GM18861 (cell line): ENCODE data around the gene TTYH1.

Experiments used
- ATAC-seq: cut with Tn5 transposase; IDR thresholded peaks from one replicate; pipeline ENCODE4 v1.9.1; 2021; ENCODE audit not compliant: unreplicated experiment

The TTYH1 gene

DNA sequence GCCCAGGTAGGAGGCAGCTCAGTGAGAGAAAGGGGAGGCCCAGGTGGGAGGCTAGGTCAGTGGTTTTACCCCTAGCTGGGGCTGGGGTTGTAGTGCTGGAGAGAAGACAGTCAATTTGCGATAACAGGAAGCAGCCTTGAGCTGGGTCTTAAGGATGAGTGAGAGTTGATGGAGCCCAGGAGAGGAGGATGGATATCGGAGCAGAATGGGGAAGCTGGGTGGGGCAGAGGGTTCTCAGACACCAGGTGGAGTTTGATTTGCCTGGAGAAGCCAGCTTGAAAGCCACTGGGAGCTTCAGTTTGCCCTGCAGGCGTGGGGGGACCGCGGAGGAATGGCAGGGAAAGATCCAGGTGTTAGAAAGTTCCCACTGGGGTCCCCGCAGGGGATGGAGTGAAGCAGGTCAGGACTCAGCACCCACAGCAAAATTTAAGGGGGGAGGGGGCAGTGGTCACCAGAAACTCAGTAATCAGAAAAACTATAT, 58.7 kb downstream of the TTYH1 start:
- ATAC-seq, result no peak

DNA sequence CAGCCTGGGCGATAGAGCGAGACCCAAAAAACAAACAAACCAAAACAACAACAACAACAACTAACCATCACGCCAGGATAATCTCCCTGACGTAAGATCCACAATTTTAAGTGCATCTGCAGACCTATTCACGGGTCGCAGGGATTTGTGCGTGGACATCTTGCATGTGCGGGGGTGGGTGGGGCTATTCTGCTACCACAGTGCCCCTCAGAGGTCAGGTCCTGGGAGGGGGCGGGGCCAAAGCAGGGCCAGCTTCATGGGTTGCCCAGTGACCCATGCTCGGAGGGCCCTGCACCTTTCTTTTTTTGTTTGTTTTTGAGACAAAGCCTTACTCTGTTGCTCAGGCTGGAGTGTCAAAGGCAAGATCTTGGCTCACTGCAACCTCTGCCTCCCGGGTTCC, 60.4 kb downstream of the TTYH1 start:
- no peak for ATAC-seq

DNA sequence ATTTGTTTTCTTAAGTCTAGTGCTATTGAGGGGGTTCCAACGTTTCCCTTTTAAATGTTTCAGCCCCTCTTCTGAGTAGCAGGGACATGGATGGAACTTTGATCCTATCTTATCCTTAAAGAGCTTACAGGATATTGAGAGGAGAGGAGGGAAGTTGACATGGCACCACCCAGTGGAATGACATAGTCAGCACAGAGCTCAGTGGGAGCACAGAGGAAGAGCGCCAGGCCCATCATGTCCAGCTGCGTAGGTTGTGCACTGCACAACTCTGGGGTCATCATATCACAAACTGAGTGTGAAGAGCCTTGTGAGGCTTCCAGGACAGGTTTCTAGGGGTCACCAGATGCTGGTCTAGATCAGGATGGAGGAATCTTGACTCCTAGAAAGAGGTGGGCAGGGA, 62.4 kb downstream of the TTYH1 start:
- no peak for ATAC-seq

DNA sequence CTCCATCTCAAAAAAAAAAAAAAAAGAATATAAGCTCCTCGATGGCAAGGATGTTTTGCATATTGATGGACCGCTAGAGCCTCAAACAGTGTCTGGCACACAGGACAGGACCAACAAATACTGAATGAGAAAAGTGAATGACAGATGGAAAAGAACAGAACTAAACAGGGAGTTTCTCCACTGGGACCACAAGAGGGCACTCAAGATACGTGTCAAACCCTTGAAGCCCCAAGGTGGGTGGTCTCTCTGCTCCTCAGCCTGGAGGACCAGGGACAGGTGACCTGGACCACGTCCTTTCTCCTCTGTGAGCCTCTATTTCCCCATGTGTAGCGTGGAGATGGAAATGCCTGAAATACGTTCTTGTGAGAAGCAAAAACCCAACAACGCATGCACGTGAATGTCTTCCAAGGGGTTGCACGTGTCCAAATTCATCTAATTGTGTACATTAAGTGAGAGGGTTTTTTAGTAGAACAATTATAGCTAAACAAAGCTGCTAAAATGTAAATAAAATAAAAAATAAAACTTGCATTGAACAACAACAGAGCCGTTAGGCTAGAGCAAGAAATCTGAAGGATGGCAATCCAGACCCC, 63.5 kb downstream of the TTYH1 start:
- no peak for ATAC-seq

DNA sequence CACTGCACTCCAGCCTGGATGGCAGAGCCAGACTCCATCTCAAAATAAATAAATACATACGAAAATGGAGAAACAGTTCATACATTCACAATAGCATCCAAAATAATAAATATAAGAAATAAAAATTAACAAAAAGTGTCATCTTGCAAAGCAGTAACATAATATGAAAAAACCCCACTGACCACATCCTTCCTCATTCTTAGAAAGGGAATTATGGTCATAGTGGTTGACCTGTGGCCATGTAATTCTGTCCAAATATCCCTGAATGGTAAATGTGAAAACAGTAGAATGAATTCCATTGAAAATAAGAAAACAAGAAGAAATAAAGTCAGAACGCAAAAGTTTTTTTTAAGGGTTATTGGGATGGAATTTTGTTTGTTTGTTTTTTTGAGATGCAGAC, 64.8 kb downstream of the TTYH1 start:
- no peak for ATAC-seq

DNA sequence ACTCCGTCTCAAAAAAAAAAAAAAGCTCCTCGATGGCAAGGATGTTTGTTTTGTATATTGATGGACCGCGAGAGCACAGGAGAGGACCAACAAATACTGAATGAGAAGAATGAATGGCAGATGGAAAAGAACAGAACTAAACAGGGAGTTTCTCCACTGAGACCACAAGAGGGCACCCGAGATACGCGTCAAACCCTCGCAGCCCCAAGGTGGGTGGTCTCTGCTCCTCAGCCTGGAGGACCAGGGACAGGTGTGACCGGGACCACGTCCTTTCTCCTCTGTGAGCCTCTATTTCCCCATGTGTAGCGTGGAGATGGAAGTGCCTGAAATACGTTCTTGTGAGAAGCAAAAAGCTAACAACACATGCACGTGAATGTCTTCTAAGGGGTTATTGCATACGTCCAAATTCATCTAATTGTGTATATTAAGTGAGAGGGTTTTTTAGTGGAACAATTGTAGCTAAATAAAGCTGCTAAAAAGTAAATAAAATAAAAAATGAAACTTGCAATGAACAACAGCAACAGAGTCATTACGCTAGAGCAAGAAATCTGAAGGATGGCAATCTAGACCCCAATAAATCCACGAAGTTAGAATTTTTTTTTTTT, 66.2 kb downstream of the TTYH1 start:
- no peak for ATAC-seq

DNA sequence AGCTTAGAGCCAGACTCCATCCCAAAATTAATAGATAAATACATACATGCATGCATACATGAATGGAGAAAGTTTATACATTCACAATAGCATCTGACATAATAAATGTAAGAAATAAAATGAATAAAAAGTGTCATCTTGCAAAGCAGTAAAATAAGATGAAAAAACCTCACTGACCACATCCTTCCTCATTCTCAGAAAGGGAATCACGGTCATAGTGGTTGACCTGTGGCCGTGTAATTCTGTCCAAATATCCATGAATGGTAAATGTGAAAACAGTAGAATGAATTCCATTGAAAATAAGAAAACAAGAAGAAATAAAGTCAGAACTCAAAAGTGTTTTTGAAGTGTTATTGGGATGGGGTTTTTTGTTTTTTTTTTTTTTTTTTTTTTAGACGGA, 67.6 kb downstream of the TTYH1 start:
- no peak for ATAC-seq

DNA sequence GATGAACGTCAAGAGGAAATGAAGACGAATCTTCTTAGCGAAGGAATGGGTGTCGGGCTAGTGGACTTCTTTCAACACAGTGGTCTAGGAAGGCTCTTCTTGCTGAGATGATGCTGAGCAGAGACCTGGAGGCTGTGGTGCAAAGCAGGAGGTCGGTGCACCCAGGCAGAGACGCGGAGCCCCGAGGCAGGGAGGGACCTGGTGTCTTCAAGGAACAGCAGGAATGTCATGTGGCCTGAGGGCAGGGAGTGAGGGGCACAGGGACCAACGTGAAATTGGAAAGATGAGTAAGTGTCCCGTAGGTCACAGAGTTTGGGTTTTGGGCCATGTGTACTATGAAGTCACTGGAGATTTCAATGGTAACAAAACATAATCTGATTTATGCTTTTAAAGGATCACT, 69.2 kb downstream of the TTYH1 start:
- ATAC-seq, result no peak

DNA sequence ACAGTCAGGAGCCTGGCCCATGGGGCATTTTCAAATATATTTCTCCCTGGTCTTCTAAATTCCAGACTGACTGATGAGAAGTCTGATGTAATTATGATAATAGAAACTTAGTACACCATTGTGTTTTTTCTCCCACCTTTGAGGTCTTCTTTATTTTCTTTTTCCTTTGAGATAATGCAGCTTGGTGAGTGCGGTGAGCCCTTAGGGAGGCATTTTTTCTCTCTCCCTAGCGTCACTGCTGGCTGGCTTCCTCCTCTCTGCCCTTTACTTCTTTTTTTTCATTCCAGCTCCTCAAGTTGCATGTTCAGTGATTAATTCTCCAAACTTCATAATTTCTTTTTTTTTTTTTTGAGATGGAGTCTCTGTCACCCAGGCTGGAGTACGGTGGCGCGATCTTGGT, 70.6 kb downstream of the TTYH1 start:
- ATAC-seq, result no peak
